ENCODE measurements around the gene CRIP2. TPM values are rescaled to one million over a fixed set of nuclear protein-coding genes. Genes with fewer than 3 reads are reported as not detected.

Gene CRIP2
- total and polyA plus RNA-seq, 2 of the 13 experiments (the other 11 are each of a cell fraction or from before 2014, with no cell fraction given) = 31.6 to 37.9 TPM

DNA sequence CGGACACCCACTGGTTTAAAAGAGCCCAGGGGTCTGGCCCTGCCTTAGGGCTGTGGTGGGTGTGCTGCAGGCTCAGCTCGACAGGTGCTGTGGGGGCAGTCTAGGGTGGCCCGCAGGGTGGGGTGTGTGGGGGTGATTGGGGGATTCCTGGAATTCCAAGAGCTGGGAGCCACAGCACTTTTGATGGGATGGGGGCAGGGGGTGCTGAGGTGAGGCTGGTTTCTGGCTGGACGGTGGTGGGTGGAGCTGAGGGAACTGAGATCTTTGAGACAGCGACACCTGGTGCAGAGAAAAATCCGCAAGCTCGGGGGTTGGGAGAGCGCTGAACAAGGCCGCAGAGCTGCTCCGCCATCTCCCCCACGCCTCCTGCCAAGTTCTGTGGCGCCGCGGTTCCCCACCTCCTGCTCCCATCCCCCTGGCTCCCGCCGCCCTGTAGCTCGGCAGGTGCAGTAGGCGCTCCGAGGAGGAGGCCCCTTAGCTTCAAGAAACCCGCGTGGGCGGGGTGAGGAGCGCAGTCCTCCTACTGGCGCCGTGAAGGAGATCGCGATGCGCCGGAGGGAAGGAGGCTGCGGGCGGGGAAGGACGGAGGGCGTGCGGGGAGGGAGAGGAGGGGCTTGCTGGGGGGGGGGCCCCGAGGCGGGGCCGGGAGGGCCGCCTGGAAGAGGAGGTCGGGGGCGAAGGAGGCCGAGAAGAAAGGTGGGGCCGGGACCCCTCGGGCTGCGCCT lies 15.1 kb downstream of the CRIP2 start (continued):
- TF ChIP-seq PAWR (CRISPR knock-in tag; IDR thresholded peaks at IDR 0.05; ENCODE audit: borderline replicate concordance) = no peak
- TF ChIP-seq, protein P1, sequence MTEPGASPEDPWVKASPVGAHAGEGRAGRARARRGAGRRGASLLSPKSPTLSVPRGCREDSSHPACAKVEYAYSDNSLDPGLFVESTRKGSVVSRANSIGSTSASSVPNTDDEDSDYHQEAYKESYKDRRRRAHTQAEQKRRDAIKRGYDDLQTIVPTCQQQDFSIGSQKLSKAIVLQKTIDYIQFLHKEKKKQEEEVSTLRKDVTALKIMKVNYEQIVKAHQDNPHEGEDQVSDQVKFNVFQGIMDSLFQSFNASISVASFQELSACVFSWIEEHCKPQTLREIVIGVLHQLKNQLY (CRISPR knock-in tag; IDR thresholded peaks at IDR 0.05) = no peak
- TF ChIP-seq SNAI1 (CRISPR knock-in tag; IDR thresholded peaks at IDR 0.05; ENCODE audit: borderline replicate concordance) = peak; percentile 49; the same call in 1 of the 2 replicates
- TF ChIP-seq, protein P2, sequence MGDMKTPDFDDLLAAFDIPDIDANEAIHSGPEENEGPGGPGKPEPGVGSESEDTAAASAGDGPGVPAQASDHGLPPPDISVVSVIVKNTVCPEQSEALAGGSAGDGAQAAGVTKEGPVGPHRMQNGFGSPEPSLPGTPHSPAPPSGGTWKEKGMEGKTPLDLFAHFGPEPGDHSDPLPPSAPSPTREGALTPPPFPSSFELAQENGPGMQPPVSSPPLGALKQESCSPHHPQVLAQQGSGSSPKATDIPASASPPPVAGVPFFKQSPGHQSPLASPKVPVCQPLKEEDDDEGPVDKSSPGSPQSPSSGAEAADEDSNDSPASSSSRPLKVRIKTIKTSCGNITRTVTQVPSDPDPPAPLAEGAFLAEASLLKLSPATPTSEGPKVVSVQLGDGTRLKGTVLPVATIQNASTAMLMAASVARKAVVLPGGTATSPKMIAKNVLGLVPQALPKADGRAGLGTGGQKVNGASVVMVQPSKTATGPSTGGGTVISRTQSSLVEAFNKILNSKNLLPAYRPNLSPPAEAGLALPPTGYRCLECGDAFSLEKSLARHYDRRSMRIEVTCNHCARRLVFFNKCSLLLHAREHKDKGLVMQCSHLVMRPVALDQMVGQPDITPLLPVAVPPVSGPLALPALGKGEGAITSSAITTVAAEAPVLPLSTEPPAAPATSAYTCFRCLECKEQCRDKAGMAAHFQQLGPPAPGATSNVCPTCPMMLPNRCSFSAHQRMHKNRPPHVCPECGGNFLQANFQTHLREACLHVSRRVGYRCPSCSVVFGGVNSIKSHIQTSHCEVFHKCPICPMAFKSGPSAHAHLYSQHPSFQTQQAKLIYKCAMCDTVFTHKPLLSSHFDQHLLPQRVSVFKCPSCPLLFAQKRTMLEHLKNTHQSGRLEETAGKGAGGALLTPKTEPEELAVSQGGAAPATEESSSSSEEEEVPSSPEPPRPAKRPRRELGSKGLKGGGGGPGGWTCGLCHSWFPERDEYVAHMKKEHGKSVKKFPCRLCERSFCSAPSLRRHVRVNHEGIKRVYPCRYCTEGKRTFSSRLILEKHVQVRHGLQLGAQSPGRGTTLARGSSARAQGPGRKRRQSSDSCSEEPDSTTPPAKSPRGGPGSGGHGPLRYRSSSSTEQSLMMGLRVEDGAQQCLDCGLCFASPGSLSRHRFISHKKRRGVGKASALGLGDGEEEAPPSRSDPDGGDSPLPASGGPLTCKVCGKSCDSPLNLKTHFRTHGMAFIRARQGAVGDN (CRISPR knock-in tag; IDR thresholded peaks at IDR 0.05) = peak; percentile 58; the same call in 1 of the 2 replicates
- TF ChIP-seq ZNF331 (CRISPR knock-in tag; IDR thresholded peaks at IDR 0.05) = peak; percentile 38; the same call in 1 of the 2 replicates
- TF ChIP-seq, protein P3, sequence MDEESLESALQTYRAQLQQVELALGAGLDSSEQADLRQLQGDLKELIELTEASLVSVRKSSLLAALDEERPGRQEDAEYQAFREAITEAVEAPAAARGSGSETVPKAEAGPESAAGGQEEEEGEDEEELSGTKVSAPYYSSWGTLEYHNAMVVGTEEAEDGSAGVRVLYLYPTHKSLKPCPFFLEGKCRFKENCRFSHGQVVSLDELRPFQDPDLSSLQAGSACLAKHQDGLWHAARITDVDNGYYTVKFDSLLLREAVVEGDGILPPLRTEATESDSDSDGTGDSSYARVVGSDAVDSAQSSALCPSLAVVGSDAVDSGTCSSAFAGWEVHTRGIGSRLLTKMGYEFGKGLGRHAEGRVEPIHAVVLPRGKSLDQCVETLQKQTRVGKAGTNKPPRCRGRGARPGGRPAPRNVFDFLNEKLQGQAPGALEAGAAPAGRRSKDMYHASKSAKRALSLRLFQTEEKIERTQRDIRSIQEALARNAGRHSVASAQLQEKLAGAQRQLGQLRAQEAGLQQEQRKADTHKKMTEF (CRISPR knock-in tag; IDR thresholded peaks at IDR 0.05) = peak; percentile 7; the same call in 1 of the 2 replicates
- 0 out of 2 replicates have a peak, but pooled peaks have one; percentile 51 for TF ChIP-seq ZSCAN31 (CRISPR knock-in tag; IDR thresholded peaks at IDR 0.05; ENCODE audit: low read depth)
- TF ChIP-seq, protein P4, sequence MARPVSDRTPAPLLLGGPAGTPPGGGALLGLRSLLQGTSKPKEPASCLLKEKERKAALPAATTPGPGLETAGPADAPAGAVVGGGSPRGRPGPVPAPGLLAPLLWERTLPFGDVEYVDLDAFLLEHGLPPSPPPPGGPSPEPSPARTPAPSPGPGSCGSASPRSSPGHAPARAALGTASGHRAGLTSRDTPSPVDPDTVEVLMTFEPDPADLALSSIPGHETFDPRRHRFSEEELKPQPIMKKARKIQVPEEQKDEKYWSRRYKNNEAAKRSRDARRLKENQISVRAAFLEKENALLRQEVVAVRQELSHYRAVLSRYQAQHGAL (CRISPR knock-in tag; IDR thresholded peaks at IDR 0.05; ENCODE audit: not compliant biosample characterization) = no peak
- TF ChIP-seq, protein P5, sequence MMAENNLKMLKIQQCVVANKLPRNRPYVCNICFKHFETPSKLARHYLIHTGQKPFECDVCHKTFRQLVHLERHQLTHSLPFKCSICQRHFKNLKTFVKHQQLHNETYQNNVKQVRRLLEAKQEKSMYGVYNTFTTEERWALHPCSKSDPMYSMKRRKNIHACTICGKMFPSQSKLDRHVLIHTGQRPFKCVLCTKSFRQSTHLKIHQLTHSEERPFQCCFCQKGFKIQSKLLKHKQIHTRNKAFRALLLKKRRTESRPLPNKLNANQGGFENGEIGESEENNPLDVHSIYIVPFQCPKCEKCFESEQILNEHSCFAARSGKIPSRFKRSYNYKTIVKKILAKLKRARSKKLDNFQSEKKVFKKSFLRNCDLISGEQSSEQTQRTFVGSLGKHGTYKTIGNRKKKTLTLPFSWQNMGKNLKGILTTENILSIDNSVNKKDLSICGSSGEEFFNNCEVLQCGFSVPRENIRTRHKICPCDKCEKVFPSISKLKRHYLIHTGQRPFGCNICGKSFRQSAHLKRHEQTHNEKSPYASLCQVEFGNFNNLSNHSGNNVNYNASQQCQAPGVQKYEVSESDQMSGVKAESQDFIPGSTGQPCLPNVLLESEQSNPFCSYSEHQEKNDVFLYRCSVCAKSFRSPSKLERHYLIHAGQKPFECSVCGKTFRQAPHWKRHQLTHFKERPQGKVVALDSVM (CRISPR knock-in tag; IDR thresholded peaks at IDR 0.05) = peak; percentile 36; the same call in 1 of the 2 replicates
- TF ChIP-seq, protein P6, sequence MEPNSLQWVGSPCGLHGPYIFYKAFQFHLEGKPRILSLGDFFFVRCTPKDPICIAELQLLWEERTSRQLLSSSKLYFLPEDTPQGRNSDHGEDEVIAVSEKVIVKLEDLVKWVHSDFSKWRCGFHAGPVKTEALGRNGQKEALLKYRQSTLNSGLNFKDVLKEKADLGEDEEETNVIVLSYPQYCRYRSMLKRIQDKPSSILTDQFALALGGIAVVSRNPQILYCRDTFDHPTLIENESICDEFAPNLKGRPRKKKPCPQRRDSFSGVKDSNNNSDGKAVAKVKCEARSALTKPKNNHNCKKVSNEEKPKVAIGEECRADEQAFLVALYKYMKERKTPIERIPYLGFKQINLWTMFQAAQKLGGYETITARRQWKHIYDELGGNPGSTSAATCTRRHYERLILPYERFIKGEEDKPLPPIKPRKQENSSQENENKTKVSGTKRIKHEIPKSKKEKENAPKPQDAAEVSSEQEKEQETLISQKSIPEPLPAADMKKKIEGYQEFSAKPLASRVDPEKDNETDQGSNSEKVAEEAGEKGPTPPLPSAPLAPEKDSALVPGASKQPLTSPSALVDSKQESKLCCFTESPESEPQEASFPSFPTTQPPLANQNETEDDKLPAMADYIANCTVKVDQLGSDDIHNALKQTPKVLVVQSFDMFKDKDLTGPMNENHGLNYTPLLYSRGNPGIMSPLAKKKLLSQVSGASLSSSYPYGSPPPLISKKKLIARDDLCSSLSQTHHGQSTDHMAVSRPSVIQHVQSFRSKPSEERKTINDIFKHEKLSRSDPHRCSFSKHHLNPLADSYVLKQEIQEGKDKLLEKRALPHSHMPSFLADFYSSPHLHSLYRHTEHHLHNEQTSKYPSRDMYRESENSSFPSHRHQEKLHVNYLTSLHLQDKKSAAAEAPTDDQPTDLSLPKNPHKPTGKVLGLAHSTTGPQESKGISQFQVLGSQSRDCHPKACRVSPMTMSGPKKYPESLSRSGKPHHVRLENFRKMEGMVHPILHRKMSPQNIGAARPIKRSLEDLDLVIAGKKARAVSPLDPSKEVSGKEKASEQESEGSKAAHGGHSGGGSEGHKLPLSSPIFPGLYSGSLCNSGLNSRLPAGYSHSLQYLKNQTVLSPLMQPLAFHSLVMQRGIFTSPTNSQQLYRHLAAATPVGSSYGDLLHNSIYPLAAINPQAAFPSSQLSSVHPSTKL (CRISPR knock-in tag; IDR thresholded peaks at IDR 0.05) = peak; percentile 28; the same call in 1 of the 2 replicates

All from HepG2 (cell line).